Stomach (tissue), 9 donors: ENCODE measurements around the gene DIAPH2. TPM values are rescaled to one million over a fixed set of nuclear protein-coding genes. Genes with fewer than 3 reads are reported as not detected.

Experiments used
- DNase-seq, 2 donors: peaks; one replicate each; pipeline versions ENCODE4 v3.0.0 to v3.0.0-alpha.2; 2013 to 2019
- H3K27ac ChIP-seq, 5 donors: fragments of 200-600 bp in 4 of 5; sonication (generic) in 4 of 5; one replicate each; pipeline ENCODE4 v1.5.1; 2013 to 2019; ENCODE audit warnings: mild to moderate bottlenecking in 1 of 5, moderate library complexity in 1 of 5
- H3K27me3 ChIP-seq, 3 donors: fragments of 200-600 bp; sonication (generic); one replicate each; pipeline ENCODE4 v1.5.1; 2017 to 2019; ENCODE audit warnings: mixed run types in 1 of 3
- H3K36me3 ChIP-seq, 4 donors: fragments of 200-600 bp; sonication (generic); 1 replicate in 3 of 4; 2 replicates in 1 of 4; pipeline ENCODE4 v1.5.1; 2016 to 2019
- H3K4me1 ChIP-seq, 4 donors: fragments of 200-600 bp; sonication (generic); one replicate each; pipeline ENCODE4 v1.5.1; 2016 to 2019
- H3K4me3 ChIP-seq, 4 donors: fragments of 200-600 bp; sonication (generic) in 3 of 4; one replicate each; pipeline ENCODE4 v1.5.1; 2016 to 2019; ENCODE audit warnings: mild to moderate bottlenecking in 1 of 4
- H3K9me3 ChIP-seq, 4 donors: fragments of 200-600 bp; sonication (generic); one replicate each; pipeline ENCODE4 v1.5.1; 2016 to 2019
- CTCF ChIP-seq, 7 experiments: fragments of 450-650 bp in 4 of 7; fragments of 200-600 bp in 3 of 7; sonication (generic) in 3 of 7; IDR thresholded peaks; one replicate each; pipeline ENCODE4 v1.5.1; 2016 to 2019; ENCODE audit warnings: antibody characterized with exemption in 7 of 7, control low read depth in 2 of 7, mild to moderate bottlenecking in 1 of 7
- EP300 ChIP-seq: sonication (generic); formaldehyde crosslinking; IDR thresholded peaks from one replicate; pipeline ENCODE4 v1.6.1; 2017; ENCODE audit warnings: antibody characterized with exemption
- POLR2A ChIP-seq, 4 donors: fragments of 450-650 bp; IDR thresholded peaks; one replicate each; pipeline ENCODE4 v1.6.1; 2016; ENCODE audit warnings: antibody characterized with exemption in 4 of 4, control low read depth in 2 of 4, mild to moderate bottlenecking in 1 of 4, moderate library complexity in 1 of 4
- POLR2AphosphoS5 ChIP-seq, 3 donors: sonication (generic); formaldehyde crosslinking; IDR thresholded peaks; one replicate each; pipeline ENCODE4 v1.6.1; 2016; ENCODE audit warnings: antibody characterized with exemption in 3 of 3
- WGBS, 5 donors: extraction: QIAGEN DNeasy Blood & Tissue Kit in 3 of 5; methylation state at CpG; one replicate each; pipeline versions ENCODE4 v1.1.5 to v1.1.7; 2013 to 2018; 5-methylcytosine and 5-hydroxymethylcytosine counted together
- intact Hi-C: fragments of 100-400 bp; cut with DNase I; formaldehyde crosslinking; loops from one replicate; pipeline ENCODE4 v1.15.1; 2023; ENCODE audit warnings: low total_unique reads
- polyA plus RNA-seq, 3 donors: library from polyadenylated mRNA; stranded (reverse); fragments of 200-250 nt; gene quantifications; one replicate each; pipeline ENCODE4 v1.2.3, GENCODE V29; 2013
- total RNA-seq, 5 donors: library from RNA; depleted of rRNA; stranded (reverse); fragments of >200 nt; gene quantifications; one replicate each; pipeline versions ENCODE4 v1.1.0 to v1.2.3, GENCODE V29; 2014 to 2016
- donor health status: healthy with polysubstance abuse.
- donor health status: Bipolar disorder and iron deficiency.
- donor health status: healthy.

The DIAPH2 gene
- total and polyA plus RNA-seq, 8 donors = 5.2 to 52.5 (median 27.3) TPM

GRCh38 chrX:97471071-97471470, 786.4 kb downstream of the DIAPH2 start:
- Histone ChIP-seq H3K27ac (no peak overlapping the region), H3K27me3 (no peaks in the 10 kb centered on the region)
- 85 to 97% (median 95%) methylated on average over 5 to 6 of the region's 6 CpGs for WGBS, 5 donors

GRCh38 chrX:97474933-97475332, 790.3 kb downstream of the DIAPH2 start:
- WGBS, 5 donors = 95 to 100% (median 97%) methylated on average over 3 of the region's 3 CpGs
- no peak overlapping the region for H3K4me3 ChIP-seq
- intact Hi-C loops = no loop called here

More at GRCh38 chrX:97471071-97471470, 786.4 kb downstream of the DIAPH2 start:
- no peak for TF ChIP-seq POLR2A (IDR thresholded peaks at IDR 0.05)
- no peak for TF ChIP-seq EP300
- no peak for TF ChIP-seq POLR2AphosphoS5 (IDR thresholded peaks at IDR 0.05)
- no peak for TF ChIP-seq CTCF (IDR thresholded peaks at IDR 0.05)
- Histone ChIP-seq H3K36me3 (no peaks in the 10 kb centered on the region), H3K9me3 (no peaks in the 10 kb centered on the region), H3K4me1 (no peaks in the 10 kb centered on the region), H3K4me3 (no peak overlapping the region)
- intact Hi-C loops = no loop called here
- DNase-seq = no peak

GRCh38 chrX:97479106-97479890, 794.7 kb downstream of the DIAPH2 start:
- no peak for TF ChIP-seq CTCF (IDR thresholded peaks at IDR 0.05)
- TF ChIP-seq EP300 = no peak
- no peak for TF ChIP-seq POLR2A (IDR thresholded peaks at IDR 0.05)
- TF ChIP-seq POLR2AphosphoS5 (IDR thresholded peaks at IDR 0.05) = no peak
- intact Hi-C loops = no loop called here

More at GRCh38 chrX:97474933-97475332, 790.3 kb downstream of the DIAPH2 start:
- Histone ChIP-seq H3K27me3 (no peaks in the 10 kb centered on the region), H3K4me1 (no peaks in the 10 kb centered on the region), H3K27ac (no peak overlapping the region), H3K9me3 (no peaks in the 10 kb centered on the region), H3K36me3 (no peaks in the 10 kb centered on the region)
- TF ChIP-seq POLR2AphosphoS5 (IDR thresholded peaks at IDR 0.05) (no peak), CTCF (IDR thresholded peaks at IDR 0.05) (no peak), POLR2A (IDR thresholded peaks at IDR 0.05) (no peak), EP300 (no peak)
- DNase-seq = no peak

GRCh38 chrX:97481228-97481627, 796.6 kb downstream of the DIAPH2 start:
- Histone ChIP-seq H3K9me3 (no peaks in the 10 kb centered on the region), H3K4me3 (no peak overlapping the region), H3K27ac (no peak overlapping the region), H3K27me3 (no peaks in the 10 kb centered on the region), H3K4me1 (no peaks in the 10 kb centered on the region), H3K36me3 (no peaks in the 10 kb centered on the region)
- intact Hi-C loops = no loop called here
- DNase-seq = no peak
- TF ChIP-seq EP300 = no peak
- TF ChIP-seq CTCF (IDR thresholded peaks at IDR 0.05) = no peak
- no peak for TF ChIP-seq POLR2AphosphoS5 (IDR thresholded peaks at IDR 0.05)
- no peak for TF ChIP-seq POLR2A (IDR thresholded peaks at IDR 0.05)
- WGBS, 5 donors = 67 to 88% (median 77%) methylated on average over 2 of the region's 2 CpGs

More at GRCh38 chrX:97479106-97479890, 794.7 kb downstream of the DIAPH2 start:
- no peaks in the 10 kb centered on the region for H3K4me1 ChIP-seq
- H3K36me3 ChIP-seq = no peaks in the 10 kb centered on the region
- H3K4me3 ChIP-seq = no peak overlapping the region
- no peaks in the 10 kb centered on the region for H3K9me3 ChIP-seq
- H3K27me3 ChIP-seq = no peaks in the 10 kb centered on the region
- DNase-seq = no peak
- H3K27ac ChIP-seq = no peak overlapping the region
- WGBS, 5 donors = 54 to 93% (median 70%) methylated on average over 3 of the region's 3 CpGs
